Cardiac septum (tissue), 1 donor: ENCODE measurements around the gene CD33. TPM values are rescaled to one million over a fixed set of nuclear protein-coding genes. Genes with fewer than 3 reads are reported as not detected.
"Not testable (repeated sequence)": the region's sequence is repeated elsewhere in the genome, so short reads cannot be mapped to it uniquely, and the experiment has no call there.

Source experiments
- DNase-seq: peaks from one replicate; pipeline ENCODE4 v3.0.0-alpha.2; 2020; ENCODE audit warnings: low spot score
- intact Hi-C: fragments of 100-400 bp; cut with DNase I; formaldehyde crosslinking; loops from one replicate; pipeline ENCODE4 v1.14.0; 2022
- long read RNA-seq: library from polyadenylated mRNA; unstranded; transcript quantifications from one replicate; pipeline ENCODE4 v2.0.0, GENCODE V29; 2021
- total RNA-seq: library from RNA; stranded (reverse); fragmentation: NEBNext Ultra II Directional; extraction: Animal tissue kit (Norgen Biotek cat#: 25700); gene quantifications from one replicate; pipeline ENCODE4 v1.2.1, GENCODE V29; 2021
- donor health status: DM: no; HTN: no; CAD: no.

CD33 gene
- total RNA-seq, result 1.4 TPM
- long read RNA-seq, partial matches to known transcripts, result 0 of 1 reads
- long read RNA-seq, other reads (novel, unspliced or antisense), result 1 of 1 reads

DNA sequence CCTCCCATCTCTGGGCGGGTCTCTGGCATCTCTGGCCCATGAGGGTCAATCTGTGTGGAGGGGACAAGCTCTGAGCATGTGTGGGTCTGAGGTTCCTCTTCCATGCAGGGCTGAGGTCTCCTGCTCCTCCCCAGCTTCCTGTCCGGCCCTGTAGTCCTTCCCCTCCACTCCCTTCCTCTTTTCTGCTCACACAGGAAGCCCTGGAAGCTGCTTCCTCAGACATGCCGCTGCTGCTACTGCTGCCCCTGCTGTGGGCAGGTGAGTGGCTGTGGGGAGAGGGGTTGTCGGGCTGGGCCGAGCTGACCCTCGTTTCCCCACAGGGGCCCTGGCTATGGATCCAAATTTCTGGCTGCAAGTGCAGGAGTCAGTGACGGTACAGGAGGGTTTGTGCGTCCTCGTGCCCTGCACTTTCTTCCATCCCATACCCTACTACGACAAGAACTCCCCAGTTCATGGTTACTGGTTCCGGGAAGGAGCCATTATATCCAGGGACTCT, at the start of gene CD33:
Gene CD33, plus strand, starts transcription at position 183 of the 496 bp plus-strand sequence. Its CDS starts 39 bp downstream, at position 222.
- DNase-seq, result peak; percentile 84
- intact Hi-C loops, result not testable (repeated sequence)

DNA sequence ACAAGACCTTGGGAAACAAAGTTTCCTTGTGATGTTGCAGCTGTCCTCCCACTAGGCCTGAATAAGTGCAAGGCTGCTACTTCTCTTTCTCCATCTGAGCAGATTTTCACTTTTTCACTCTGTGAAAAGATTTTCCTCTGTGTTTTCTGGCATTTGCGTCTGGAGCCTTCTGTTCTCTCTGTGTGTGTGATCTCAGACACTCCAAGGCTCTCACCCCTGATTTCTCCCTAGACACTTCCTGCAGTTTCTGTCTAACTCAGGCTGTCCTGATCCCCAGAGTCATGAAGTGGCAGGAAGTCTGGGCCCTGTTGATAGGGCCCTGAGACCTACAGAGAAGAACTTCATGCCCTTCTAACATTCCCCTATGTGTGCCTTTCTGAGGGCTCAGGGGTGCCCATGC, 45.6 kb upstream of the CD33 start:
- no peak for DNase-seq
- intact Hi-C loops, result no loop called here

DNA sequence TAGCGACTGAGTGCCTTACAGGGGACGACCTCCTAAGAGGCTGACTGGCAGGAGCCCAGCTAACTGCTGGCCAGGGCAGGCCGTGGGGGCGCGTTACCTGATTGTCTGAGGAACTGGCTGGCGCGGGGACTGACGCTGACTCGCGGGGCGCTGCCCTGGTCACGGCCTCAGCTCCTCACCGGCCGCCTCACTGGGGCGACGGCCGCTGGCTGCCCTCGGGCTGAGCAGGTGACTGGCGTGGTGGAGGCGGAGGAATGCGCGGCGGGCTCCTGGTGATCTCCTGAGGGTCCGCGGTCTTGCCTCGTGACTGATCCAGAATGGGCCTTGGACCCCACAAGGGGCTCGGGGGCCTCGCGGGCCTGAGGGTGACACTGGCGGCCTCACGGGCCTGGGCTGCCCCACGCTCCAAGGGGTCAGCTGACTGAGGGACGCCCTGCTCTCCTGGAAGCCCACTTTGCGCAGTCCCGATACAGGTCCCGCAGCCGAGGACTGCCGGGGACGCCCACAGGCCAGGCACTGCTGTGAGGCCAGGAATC, 43.4 kb upstream of the CD33 start:
- DNase-seq, result no peak
- intact Hi-C loops, result no loop called here

DNA sequence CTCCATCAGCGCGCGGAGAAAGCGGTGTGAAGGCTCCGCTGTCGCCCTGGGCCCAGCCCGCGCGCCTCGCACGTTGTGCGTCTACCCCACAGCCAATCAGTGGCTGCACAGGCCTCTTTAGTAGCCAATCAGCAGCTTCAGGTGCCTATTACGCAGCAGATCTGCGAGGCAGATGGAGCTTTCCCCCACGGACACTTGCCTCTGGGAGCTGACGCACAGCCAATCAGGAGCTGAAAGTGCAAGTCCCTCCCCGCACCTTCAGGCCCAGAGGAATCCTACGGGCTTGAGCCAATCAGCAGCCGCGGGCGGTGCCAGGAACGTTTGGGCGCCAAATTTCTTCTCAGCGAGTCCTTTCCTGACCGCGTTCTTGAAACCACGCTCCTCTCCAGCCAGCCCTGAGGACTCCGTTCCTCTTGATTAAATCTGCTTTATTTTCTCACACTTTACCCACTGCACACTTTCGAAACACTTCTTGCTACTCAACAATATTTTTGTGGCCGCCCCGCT, 42.9 kb upstream of the CD33 start:
- DNase-seq, result no peak
- intact Hi-C loops, result no loop called here

GRCh38 chr19:51183629-51184028, 41.3 kb upstream of the CD33 start:
- DNase-seq, result no peak
- intact Hi-C loops, result no loop called here

DNA sequence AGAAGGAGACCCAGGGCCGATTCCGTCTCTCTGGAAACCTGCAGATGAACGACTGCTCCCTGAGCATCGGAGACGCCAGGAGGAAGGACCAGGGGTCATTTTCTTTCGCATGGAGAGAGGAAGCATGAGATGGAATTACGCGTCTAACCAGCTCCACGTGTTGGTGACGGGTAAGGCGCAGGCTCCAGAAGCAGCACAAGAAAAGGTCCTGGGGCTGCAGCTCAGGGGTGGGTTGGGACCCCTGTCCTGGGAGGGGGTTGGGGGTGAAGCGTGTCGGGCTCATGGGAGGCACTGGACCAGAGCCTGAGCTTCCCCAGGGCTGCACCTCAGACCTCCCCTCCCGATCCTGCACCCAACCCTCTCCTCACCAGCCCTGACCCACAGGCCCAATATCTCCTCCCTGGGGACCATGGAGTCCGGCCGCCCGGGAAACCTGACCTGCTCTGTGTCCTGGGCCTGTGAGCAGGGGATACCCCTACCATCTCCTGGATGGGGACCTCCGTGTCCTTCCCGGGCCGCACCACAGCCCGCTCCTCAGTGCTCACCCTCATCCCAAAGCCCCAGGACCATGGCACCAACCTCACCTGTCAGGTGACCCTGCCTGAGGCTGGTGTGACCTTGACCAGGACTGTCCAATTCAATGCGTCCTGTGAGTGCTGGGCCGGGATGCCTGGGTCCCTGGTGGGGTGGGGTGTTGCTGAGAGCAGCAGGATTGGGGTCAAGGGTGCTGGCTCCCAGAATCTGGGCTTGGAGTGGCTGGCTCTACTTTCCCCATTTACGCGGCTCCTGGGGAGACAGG, 39.6 kb upstream of the CD33 start:
- DNase-seq, result no peak
- intact Hi-C loops, result no loop called here

DNA sequence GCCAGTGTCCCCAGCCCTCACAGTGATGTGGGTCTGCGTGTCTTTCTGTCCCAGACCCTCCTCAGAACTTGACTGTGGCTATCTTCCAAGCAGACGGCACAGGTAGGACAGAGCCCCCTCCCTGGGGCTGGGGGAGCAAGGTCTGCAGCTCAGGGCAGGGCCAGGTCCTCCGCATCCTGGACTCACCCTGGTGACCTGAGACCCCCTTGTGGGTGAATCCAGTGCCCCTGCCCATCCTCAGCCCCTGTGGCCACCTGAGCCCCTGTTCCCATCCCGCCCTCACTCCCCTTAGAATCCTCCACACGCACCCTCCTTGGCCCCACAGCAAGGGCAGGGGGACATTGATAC, 39.0 kb upstream of the CD33 start:
- DNase-seq, result no peak
- intact Hi-C loops, result no loop called here

DNA sequence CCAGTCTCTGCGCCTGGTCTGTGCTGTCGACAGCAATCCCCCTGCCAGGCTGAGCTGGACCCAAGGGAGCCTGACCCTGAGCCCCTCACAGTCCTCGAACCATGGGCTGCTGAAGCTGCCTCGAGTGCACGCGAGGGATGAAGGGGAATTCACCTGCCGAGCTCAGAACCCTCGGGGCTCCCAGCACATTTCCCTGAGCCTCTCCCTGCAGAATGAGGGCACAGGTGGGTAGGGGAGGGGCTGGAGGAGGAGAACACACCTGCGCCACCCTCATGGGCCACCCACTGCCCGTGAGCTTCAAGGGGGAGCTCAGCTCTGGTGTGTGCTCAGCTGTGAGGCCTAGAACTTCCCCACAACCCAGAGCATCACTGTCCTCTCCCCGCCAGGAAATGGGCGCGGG, 38.6 kb upstream of the CD33 start:
- intact Hi-C loops, result no loop called here
- DNase-seq, result no peak

- no peak for DNase-seq
- intact Hi-C loops, result no loop called here
Observed at GRCh38 chr19:51187395-51188226, 37.3 kb upstream of the CD33 start.

DNA sequence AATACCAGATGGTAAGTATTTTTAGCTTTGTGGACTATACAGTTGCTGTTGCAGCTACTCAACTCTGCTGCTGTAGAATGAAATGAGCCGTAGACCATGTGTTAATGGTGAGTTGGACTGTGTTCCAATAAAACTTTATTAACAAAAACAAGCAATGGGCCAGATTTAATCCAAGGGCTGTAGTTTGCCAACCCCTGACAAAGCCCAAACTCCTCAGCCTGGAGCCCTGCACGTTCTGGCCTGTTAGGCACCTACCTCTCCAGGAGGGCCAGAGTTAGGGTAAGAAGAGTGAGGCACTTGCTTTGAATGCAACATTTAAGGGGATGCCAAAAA, 36.7 kb upstream of the CD33 start:
- intact Hi-C loops, result no loop called here
- no peak for DNase-seq

GRCh38 chr19:51192689-51193088, 32.2 kb upstream of the CD33 start:
- intact Hi-C loops, result no loop called here
- DNase-seq, result no peak

- intact Hi-C loops, result no loop called here
Observed at GRCh38 chr19:51194527-51195315, 30.2 kb upstream of the CD33 start.

GRCh38 chr19:51195316-51195586, 29.6 kb upstream of the CD33 start:
- no peak for DNase-seq
- intact Hi-C loops, result no loop called here

More at GRCh38 chr19:51194527-51195315, 30.2 kb upstream of the CD33 start:
- DNase-seq, result no peak

GRCh38 chr19:51195616-51196015, 29.3 kb upstream of the CD33 start:
- intact Hi-C loops, result no loop called here
- no peak for DNase-seq

DNA sequence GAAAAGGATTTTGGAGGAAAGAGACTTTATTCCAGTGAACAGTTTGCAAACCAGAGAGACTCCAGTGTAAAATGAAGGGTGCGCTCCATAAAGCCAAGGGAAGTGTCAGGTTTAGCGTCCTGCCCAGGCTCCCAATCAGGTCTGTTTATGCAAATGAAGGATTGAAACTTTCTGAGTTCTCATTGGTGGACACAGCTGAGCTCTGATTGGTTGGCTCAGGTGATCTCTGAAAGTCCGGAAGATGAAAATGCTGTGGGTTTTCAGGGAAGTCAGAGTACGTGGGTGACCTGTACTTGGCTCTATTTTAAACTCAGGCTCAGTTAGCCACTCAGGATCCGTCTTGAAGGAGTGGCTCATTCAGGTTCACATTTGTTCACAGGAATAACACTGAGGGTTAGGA, 28.7 kb upstream of the CD33 start:
- intact Hi-C loops, result no loop called here
- DNase-seq, result no peak

DNA sequence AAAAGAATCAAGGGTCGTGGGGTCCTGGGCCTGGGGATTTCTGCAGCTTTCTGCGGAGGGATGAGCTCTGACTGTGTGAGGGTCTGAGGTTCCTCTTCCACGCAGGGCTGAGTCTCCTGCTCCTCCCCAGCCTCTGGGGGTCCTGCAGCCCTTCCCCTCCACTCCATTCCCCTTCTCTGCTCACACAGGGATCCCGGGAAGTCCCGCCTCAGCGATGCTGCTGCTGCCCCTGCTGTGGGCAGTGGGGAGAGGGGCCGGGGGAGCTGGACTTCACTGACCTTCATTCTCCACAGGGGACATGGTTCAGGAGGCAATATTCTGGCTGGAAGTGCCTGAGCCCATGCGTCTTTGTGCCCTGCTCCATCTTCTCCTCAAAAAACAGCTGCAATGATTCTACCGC, 26.2 kb upstream of the CD33 start:
- DNase-seq, result no peak
- intact Hi-C loops, result no loop called here

GRCh38 chr19:51200071-51200666, 24.7 kb upstream of the CD33 start:
- no peak for DNase-seq
- intact Hi-C loops, result no loop called here

GRCh38 chr19:51201712-51202111, 23.2 kb upstream of the CD33 start:
- intact Hi-C loops, result no loop called here

DNA sequence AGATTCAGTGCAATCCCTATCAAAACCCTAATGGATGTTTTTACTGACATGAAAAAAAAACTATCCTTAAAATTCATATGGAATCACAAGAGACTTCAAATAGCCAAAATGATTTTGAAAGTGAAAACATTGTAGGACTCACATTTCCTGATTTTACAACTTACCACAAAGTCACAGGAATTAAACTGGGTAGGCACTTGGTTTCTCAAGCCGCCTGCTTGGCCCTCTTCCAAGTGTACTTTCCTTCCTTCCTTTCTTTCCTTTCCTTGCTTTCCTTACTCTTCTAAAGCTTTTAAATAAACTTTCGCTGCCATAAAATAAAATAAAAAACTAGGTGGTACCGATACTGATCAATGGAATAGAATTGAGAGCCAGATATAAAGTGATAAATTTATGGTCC, 21.0 kb upstream of the CD33 start:
- DNase-seq, result no peak
- intact Hi-C loops, result no loop called here

More at GRCh38 chr19:51201712-51202111, 23.2 kb upstream of the CD33 start:
- DNase-seq, result no peak
